ENCODE results near the gene TIMM8B.
"Not testable (repeated sequence)": the region's sequence is repeated elsewhere in the genome, so short reads cannot be mapped to it uniquely, and the experiment has no call there.

Gene TIMM8B

GRCh38 chr11:112057170-112057569 is 29.4 kb downstream of the TIMM8B start:
- Histone ChIP-seq H3K4me2 (no peak overlapping the region), H3K9me3 (replicated peaks in 1 of 11) (no peaks in the 10 kb centered on the region), H4K20me1 (no peaks in the 10 kb centered on the region), H3K36me3 (peaks cover 84 to 97% (median 95%) of the 10 kb centered on the region in 11 experiments), H3K27ac (no peak overlapping the region), H3K9ac (no peak overlapping the region), H3K4me1 (peaks cover 0 to 5% (median 0%) of the 10 kb centered on the region in 10 experiments; a peak in 1 of 20 replicates), H3K27me3 (no peaks in the 10 kb centered on the region), H3K4me3 (no peak overlapping the region)
- TF ChIP-seq Cebpa-rat (IDR thresholded peaks at IDR 0.05): no peak

DNA sequence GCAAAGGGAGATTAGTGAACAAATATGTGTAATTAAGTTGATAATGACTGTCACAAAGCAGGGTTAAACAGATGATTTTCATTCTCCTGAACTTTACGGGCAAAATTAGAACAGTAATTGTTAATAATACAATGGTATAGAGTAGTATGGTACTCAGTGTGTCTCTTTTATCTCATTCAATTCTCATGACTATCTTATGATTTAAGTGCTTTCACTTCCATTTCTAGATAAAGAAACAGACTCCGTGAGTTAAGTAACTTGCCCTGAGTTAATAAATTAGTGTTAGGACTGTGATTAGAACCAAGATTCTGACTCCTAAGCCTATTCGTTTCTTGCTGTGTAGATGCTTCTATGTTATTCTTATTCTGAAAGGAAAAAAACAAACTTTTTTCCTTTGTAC is 34.8 kb downstream of the TIMM8B start:
- Histone ChIP-seq H3K4me2 (peak overlapping the region in 2 of 11 experiments; percentile 66 to 72; a peak in 3 of 22 replicates), H4K20me1 (no peaks in the 10 kb centered on the region; a peak in 1 of 22 replicates), H3K36me3 (peaks cover 59 to 100% (median 96%) of the 10 kb centered on the region in 11 experiments)

DNA sequence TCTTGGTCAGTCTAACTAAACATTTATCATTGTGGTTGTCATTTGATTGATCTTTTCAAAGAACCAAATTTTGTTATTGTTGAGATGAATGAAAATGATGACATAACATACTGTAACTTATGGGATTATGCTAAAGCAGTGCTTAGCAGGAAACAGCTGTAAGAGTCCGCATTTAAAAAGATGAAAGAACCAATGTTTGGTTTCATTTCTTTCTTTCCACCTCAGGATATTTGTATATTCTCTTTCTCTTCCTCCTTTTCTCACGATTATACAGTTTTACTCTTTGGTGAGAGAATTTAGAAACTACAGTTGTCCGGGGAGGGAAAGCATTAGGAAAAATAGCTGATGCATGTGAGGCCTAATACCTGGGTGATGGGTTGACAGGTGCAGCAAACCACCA is 35.8 kb downstream of the TIMM8B start:
- TF ChIP-seq Cebpa-rat (IDR thresholded peaks at IDR 0.05): no peak
- H3K9ac ChIP-seq: peak overlapping the region in 1 of 11 experiments; percentile 50; a peak in 1 of 22 replicates
- H3K4me3 ChIP-seq: no peak overlapping the region
- peak overlapping the region in 3 of 11 experiments; percentile 15 to 65 (median 39); a peak in 5 of 22 replicates for H3K27ac ChIP-seq
- H4K20me1 ChIP-seq: no peaks in the 10 kb centered on the region; a peak in 1 of 22 replicates
- H3K36me3 ChIP-seq: peaks cover 58 to 100% (median 94%) of the 10 kb centered on the region in 11 experiments
- peaks cover 0 to 13% (median 8%) of the 10 kb centered on the region in 11 experiments; a peak in 11 of 22 replicates for H3K9me3 ChIP-seq (replicated peaks in 1 of 11)
- H3K27me3 ChIP-seq: no peaks in the 10 kb centered on the region
- peak overlapping the region in 2 of 11 experiments; percentile 66 to 72; a peak in 4 of 22 replicates for H3K4me2 ChIP-seq
- peaks cover 0 to 47% (median 10%) of the 10 kb centered on the region in 10 experiments; a peak in 14 of 20 replicates for H3K4me1 ChIP-seq

More for the DNA sequence above, 34.8 kb downstream of the TIMM8B start:
- Histone ChIP-seq H3K27me3 (no peaks in the 10 kb centered on the region), H3K4me1 (peaks cover 0 to 47% (median 10%) of the 10 kb centered on the region in 10 experiments; a peak in 14 of 20 replicates), H3K4me3 (no peak overlapping the region), H3K9ac (0 out of 22 replicates have a peak overlapping the region, but pooled peaks of 1 of the 11 experiments have one; percentile 50), H3K9me3 (replicated peaks in 1 of 11) (peaks cover 0 to 11% (median 7%) of the 10 kb centered on the region in 11 experiments; a peak in 11 of 22 replicates), H3K27ac (peak overlapping the region in 3 of 11 experiments; percentile 21 to 65 (median 26); a peak in 4 of 22 replicates)
- TF ChIP-seq Cebpa-rat (IDR thresholded peaks at IDR 0.05): no peak

DNA sequence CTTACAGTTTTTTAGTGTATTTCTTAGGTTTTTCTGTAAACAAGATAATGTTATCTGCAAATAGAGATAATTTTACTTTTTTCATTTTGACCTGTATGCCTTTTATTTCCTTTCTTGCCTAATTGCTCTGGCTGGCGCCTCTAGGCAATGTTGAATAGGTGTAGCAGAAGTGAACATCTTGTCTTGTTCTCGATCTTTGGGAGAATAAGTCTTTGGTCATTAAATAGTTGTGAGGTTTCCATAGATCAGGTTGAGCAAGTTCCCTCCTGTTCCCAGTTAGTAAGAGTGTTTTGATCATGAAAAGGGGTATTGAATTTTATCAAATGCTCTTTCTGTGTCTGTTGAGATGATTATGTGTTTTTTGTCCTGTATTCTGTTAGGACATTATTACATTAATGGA is 36.8 kb downstream of the TIMM8B start:
- H3K9me3 ChIP-seq (replicated peaks in 1 of 11): peaks cover 0 to 13% (median 8%) of the 10 kb centered on the region in 11 experiments; a peak in 12 of 22 replicates
- no peak overlapping the region for H3K27ac ChIP-seq
- peaks cover 62 to 100% (median 96%) of the 10 kb centered on the region in 11 experiments for H3K36me3 ChIP-seq
- peaks cover 0 to 46% (median 10%) of the 10 kb centered on the region in 10 experiments; a peak in 14 of 20 replicates for H3K4me1 ChIP-seq
- no peak overlapping the region for H3K4me3 ChIP-seq
- peak overlapping the region in 1 of 11 experiments; percentile 72; a peak in 2 of 22 replicates for H3K4me2 ChIP-seq
- no peaks in the 10 kb centered on the region for H3K27me3 ChIP-seq
- no peaks in the 10 kb centered on the region; a peak in 1 of 22 replicates for H4K20me1 ChIP-seq
- no peak for TF ChIP-seq Cebpa-rat (IDR thresholded peaks at IDR 0.05)
- no peak overlapping the region for H3K9ac ChIP-seq

DNA sequence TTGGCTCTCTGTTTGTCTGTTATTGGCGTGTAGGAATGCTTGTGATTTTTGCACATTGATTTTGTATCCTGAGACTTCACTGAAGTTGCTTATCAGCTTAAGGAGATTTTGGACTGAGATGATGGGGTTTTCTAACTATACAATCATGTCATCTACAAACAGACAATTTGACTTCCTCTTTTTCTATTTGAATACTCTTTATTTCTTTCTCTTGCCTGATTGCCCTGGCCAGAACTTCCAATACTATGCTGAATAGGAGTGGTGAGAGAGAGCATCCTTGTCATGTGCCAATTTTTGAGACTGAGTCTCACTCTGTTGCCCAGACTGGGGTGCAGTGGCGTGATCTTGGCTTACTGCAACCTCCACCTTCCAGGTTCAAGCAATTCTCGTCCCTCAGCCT is 38.3 kb downstream of the TIMM8B start:
- not testable (repeated sequence) for H3K4me3 ChIP-seq
- peaks cover 55 to 100% (median 96%) of the 10 kb centered on the region in 11 experiments for H3K36me3 ChIP-seq

DNA sequence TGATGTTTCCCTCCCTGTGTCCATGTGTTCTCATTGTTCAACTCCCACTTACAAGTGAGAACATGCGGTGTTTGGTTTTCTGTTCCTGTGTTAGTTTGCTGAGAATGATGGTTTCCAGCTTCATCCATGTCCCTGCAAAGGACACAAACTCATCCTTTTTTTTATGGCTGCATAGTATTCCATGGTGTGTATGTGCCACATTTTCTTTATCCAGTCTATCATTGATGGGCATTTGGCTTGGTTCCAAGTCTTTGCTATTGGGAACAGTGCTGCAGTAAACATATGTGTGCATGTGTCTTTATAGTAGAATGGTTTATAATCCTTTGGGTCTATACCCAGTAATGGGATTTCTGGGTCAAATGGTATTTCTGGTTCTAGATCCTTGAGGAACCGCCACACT is 39.9 kb downstream of the TIMM8B start:
- not testable (repeated sequence) for H4K20me1 ChIP-seq, H3K27me3 ChIP-seq, H3K4me2 ChIP-seq, H3K4me3 ChIP-seq, H3K27ac ChIP-seq, H3K9ac ChIP-seq
- Histone ChIP-seq H3K36me3 (peaks cover 52 to 100% (median 94%) of the 10 kb centered on the region in 11 experiments), H3K4me1 (peaks cover 0 to 42% (median 12%) of the 10 kb centered on the region in 10 experiments; a peak in 14 of 20 replicates), H3K9me3 (replicated peaks in 1 of 11) (peaks cover 0 to 13% (median 8%) of the 10 kb centered on the region in 11 experiments; a peak in 12 of 22 replicates)

More for the DNA sequence above, 38.3 kb downstream of the TIMM8B start:
- not testable (repeated sequence) for H3K9ac ChIP-seq, H3K27me3 ChIP-seq, H4K20me1 ChIP-seq
- Histone ChIP-seq H3K4me2 (peak overlapping the region in 5 of 11 experiments; percentile 46 to 78 (median 63); a peak in 8 of 22 replicates), H3K9me3 (replicated peaks in 1 of 11) (peaks cover 0 to 13% (median 8%) of the 10 kb centered on the region in 11 experiments; a peak in 12 of 22 replicates), H3K27ac (peak overlapping the region in 4 of 11 experiments; percentile 18 to 50 (median 44); a peak in 6 of 22 replicates), H3K4me1 (peaks cover 0 to 42% (median 10%) of the 10 kb centered on the region in 10 experiments; a peak in 14 of 20 replicates)

GRCh38 chr11:112044961-112045360 is 41.6 kb downstream of the TIMM8B start:
- Histone ChIP-seq H3K27ac (no peak overlapping the region), H3K36me3 (peaks cover 64 to 100% (median 95%) of the 10 kb centered on the region in 11 experiments), H3K4me3 (no peak overlapping the region), H4K20me1 (peaks cover 0 to 14% (median 0%) of the 10 kb centered on the region in 11 experiments; a peak in 2 of 22 replicates), H3K4me1 (peaks cover 0 to 25% (median 5%) of the 10 kb centered on the region in 10 experiments; a peak in 13 of 20 replicates), H3K9ac (no peak overlapping the region), H3K4me2 (no peak overlapping the region), H3K27me3 (no peaks in the 10 kb centered on the region), H3K9me3 (replicated peaks in 1 of 11) (peaks cover 0 to 13% (median 8%) of the 10 kb centered on the region in 11 experiments; a peak in 12 of 22 replicates)
- no peak for TF ChIP-seq Cebpa-rat (IDR thresholded peaks at IDR 0.05)

- no peak overlapping the region; a peak in 1 of 22 replicates for H3K4me2 ChIP-seq
- H3K9me3 ChIP-seq (replicated peaks in 1 of 11): peaks cover 0 to 13% (median 8%) of the 10 kb centered on the region in 11 experiments; a peak in 12 of 22 replicates
- no peak overlapping the region for H3K27ac ChIP-seq
- H3K36me3 ChIP-seq: peaks cover 82 to 100% (median 97%) of the 10 kb centered on the region in 11 experiments
- TF ChIP-seq Cebpa-rat (IDR thresholded peaks at IDR 0.05): no peak
- peaks cover 0 to 14% (median 0%) of the 10 kb centered on the region in 11 experiments; a peak in 2 of 22 replicates for H4K20me1 ChIP-seq
- H3K4me1 ChIP-seq: peaks cover 0 to 7% (median 0%) of the 10 kb centered on the region in 10 experiments; a peak in 4 of 20 replicates
- no peaks in the 10 kb centered on the region for H3K27me3 ChIP-seq
- H3K9ac ChIP-seq: no peak overlapping the region
- H3K4me3 ChIP-seq: no peak overlapping the region
These were observed 43.6 kb downstream of the TIMM8B start for GRCh38 chr11:112042961-112043304.

Data from BLaER1 treated with 17β-estradiol and CSF1 and Interleukin-3, amounts not matched to agents 10 nM and 100 nM (cell line).